ENCODE measurements around the gene BRWD1. TPM values are rescaled to one million over a fixed set of nuclear protein-coding genes. Genes with fewer than 3 reads are reported as not detected.

The BRWD1 gene
- total and polyA plus RNA-seq, 2 of the 8 experiments (the other 6 are each of a cell fraction or from before 2014, with no cell fraction given) = 9.3 to 45.2 TPM

- Histone ChIP-seq H2AFZ (ENCODE audit: low read length) (no peak overlapping the region), H4K8ac (ENCODE audit: extremely low read depth, insufficient read depth, low read length) (no peak overlapping the region), H2BK120ac (replicated peaks; ENCODE audit: low read depth, low read length) (no peak overlapping the region), H3K4me2 (ENCODE audit: insufficient read depth in 1 of 2, low read depth in 2 of 2, low read length in 2 of 2) (no peak overlapping the region; a peak in 1 of 4 replicates), H3K27ac (ENCODE audit: low read depth, low read length) (no peak overlapping the region), H2BK5ac (ENCODE audit: low read depth, low read length) (no peak overlapping the region), H2BK15ac (ENCODE audit: low read length) (no peak overlapping the region), H3K4ac (replicated peaks; ENCODE audit: insufficient read length, low read depth, low read length) (no peak overlapping the region), H2AK5ac (ENCODE audit: low read depth, low read length) (no peak overlapping the region), H3K4me1 (replicated peaks in 1 of 4; ENCODE audit: control insufficient read depth in 3 of 4, insufficient read depth in 4 of 4, low read length in 3 of 4) (peaks cover 4 to 5% (median 4%) of the 10 kb centered on the region in 4 experiments; a peak in 5 of 7 replicates), H4K5ac (ENCODE audit: insufficient read length, low read depth, low read length) (no peak overlapping the region), H4K91ac (replicated peaks; ENCODE audit: insufficient read length, low read length) (no peak overlapping the region), H4K20me1 (replicated peaks in 1 of 2; ENCODE audit: control insufficient read depth in 1 of 2, insufficient read depth in 2 of 2, low read length in 2 of 2) (peaks cover 0 to 2% of the 10 kb centered on the region in 2 experiments), H3K79me2 (ENCODE audit: control insufficient read depth in 1 of 2, insufficient read depth in 2 of 2, low read length in 2 of 2) (peaks cover under 1 to 15% of the 10 kb centered on the region in 2 experiments; a peak in 3 of 4 replicates), H3K18ac (ENCODE audit: extremely low read depth, low read length) (no peak overlapping the region), H3K9me3 (ENCODE audit: insufficient read depth in 2 of 2, low read depth in 1 of 2, low read length in 1 of 2) (no peaks in the 10 kb centered on the region), H3K4me3 (ENCODE audit: extremely low read depth in 1 of 4, insufficient read depth in 2 of 4, low read depth in 3 of 4, low read length in 4 of 4) (no peak overlapping the region), H3K9ac (replicated peaks in 1 of 4; ENCODE audit: extremely low read depth in 1 of 4, low read depth in 3 of 4, low read length in 3 of 4) (no peak overlapping the region), H3K36me3 (ENCODE audit: control insufficient read depth in 2 of 4, insufficient read depth in 4 of 4, low read length in 3 of 4) (peaks cover 0 to 9% (median 3%) of the 10 kb centered on the region in 4 experiments; a peak in 1 of 8 replicates), H3K56ac (replicated peaks; ENCODE audit: insufficient read length, low read depth, low read length) (no peak overlapping the region), H2BK20ac (ENCODE audit: low read length) (no peak overlapping the region), H3K79me1 (ENCODE audit: low read depth, low read length) (no peaks in the 10 kb centered on the region), H3K27me3 (replicated peaks in 1 of 4; ENCODE audit: control insufficient read depth in 3 of 4, extremely low read depth in 1 of 4, insufficient read depth in 3 of 4, low read length in 3 of 4) (no peaks in the 10 kb centered on the region), H3K23me2 (ENCODE audit: low read depth, low read length) (peaks cover 6% of the 10 kb centered on the region), H3K23ac (ENCODE audit: insufficient read length) (no peak overlapping the region), H2BK12ac (ENCODE audit: low read depth, low read length) (no peak overlapping the region), H3K14ac (ENCODE audit: insufficient read length) (no peak overlapping the region)
- FAIRE-seq (no peak), DNase-seq (ENCODE audit: low read depth in 1 of 2, low spot score in 2 of 2) (no peak)
- TF ChIP-seq TEAD4 (IDR thresholded peaks at IDR 0.05; ENCODE audit: low read depth, low read length) (no peak), RNF2 (IDR thresholded peaks at IDR 0.05; ENCODE audit: borderline replicate concordance, low read depth, low read length, missing control alignments, poor library complexity, severe bottlenecking) (no peak), JUND (IDR thresholded peaks at IDR 0.05; ENCODE audit: low read length) (no peak), POLR2AphosphoS5 (IDR thresholded peaks at IDR 0.05; ENCODE audit: low read depth, low read length) (no peak)
- WGBS, 2 experiments (ENCODE audit: extremely low coverage in 1 of 2, insufficient coverage in 1 of 2, insufficient read length in 1 of 2, insufficient replicate concordance in 2 of 2, low coverage in 1 of 2, low lambda C conversion rate in 2 of 2, missing lambda C conversion rate in 1 of 2) = 93% methylated on average over 9 of the region's 9 CpGs; no CpG with 5 or more reads in 1 of the 2 experiments
- CTCF ChIA-PET (ENCODE audit: partially characterized antibody) = interaction anchor here (1.0 kb wide), 1 partner anchor 14 kb away, joined by 3 read pairs; no protein-coding TSS in a partner anchor
- POLR2A ChIA-PET (ENCODE audit: partially characterized antibody) = interaction anchor here (0.8 to 8.1 kb wide), 10 partner anchors 7 to 127 kb away, joined by 3 to 89 read pairs (median 15); partner anchors contain the start of gene HMGN1
These were observed 2.4 kb upstream of the BRWD1 start for GRCh38 chr21:39315603-39316445.

All from H1 (cell line).